Lower leg skin (tissue), 4 donors: ENCODE results near the gene TMEM97. TPM values are rescaled to one million over a fixed set of nuclear protein-coding genes. Genes with fewer than 3 reads are reported as not detected.
A peak's percentile ranks its signal among the peaks of the same experiment; 100 is the strongest.

Experiments used
- DNase-seq, 2 donors: peaks; one replicate each; pipeline ENCODE4 v3.0.0-alpha.2; 2019; ENCODE audit warnings: low spot score in 2 of 2
- H3K4me3 ChIP-seq: fragments of 200-600 bp; sonication (generic); 2 replicates; pipeline ENCODE4 v1.5.1; 2017; ENCODE audit warnings: mild to moderate bottlenecking, low read depth; ENCODE audit not compliant: poor library complexity, severe bottlenecking
- POLR2A ChIP-seq, 2 donors: fragments of 450-650 bp; IDR thresholded peaks; one replicate each; pipeline ENCODE4 v1.6.1; 2016 to 2017; ENCODE audit warnings: antibody characterized with exemption in 2 of 2, mild to moderate bottlenecking in 1 of 2, moderate library complexity in 1 of 2
- WGBS, 2 donors: methylation state at CpG; one replicate each; pipeline ENCODE4 v1.1.5; 2018; 5-methylcytosine and 5-hydroxymethylcytosine counted together
- intact Hi-C: fragments of 100-400 bp; cut with DNase I; formaldehyde crosslinking; loops from one replicate; pipeline ENCODE4 v1.15.0; 2023; ENCODE audit warnings: low total_unique reads
- total RNA-seq, 4 donors: library from RNA; depleted of rRNA; stranded (reverse); fragments of >200 nt; gene quantifications; one replicate each; pipeline ENCODE4 v1.1.0, GENCODE V29; 2016
- TF ChIP-seq, protein P1 (sequence below), 3 donors: fragments of 450-650 bp; IDR thresholded peaks; one replicate each; pipeline ENCODE4 v1.5.1; 2016; ENCODE audit warnings: antibody characterized with exemption in 3 of 3, mild to moderate bottlenecking in 3 of 3, moderate library complexity in 2 of 3

TMEM97 gene
- total RNA-seq, 4 donors from 2014 or later: 5.7 to 18.6 (median 10.4) TPM

- peak in 1 of 2 donors; percentile 37 for DNase-seq
- H3K4me3 ChIP-seq: no peak overlapping the region
- TF ChIP-seq, protein P1, sequence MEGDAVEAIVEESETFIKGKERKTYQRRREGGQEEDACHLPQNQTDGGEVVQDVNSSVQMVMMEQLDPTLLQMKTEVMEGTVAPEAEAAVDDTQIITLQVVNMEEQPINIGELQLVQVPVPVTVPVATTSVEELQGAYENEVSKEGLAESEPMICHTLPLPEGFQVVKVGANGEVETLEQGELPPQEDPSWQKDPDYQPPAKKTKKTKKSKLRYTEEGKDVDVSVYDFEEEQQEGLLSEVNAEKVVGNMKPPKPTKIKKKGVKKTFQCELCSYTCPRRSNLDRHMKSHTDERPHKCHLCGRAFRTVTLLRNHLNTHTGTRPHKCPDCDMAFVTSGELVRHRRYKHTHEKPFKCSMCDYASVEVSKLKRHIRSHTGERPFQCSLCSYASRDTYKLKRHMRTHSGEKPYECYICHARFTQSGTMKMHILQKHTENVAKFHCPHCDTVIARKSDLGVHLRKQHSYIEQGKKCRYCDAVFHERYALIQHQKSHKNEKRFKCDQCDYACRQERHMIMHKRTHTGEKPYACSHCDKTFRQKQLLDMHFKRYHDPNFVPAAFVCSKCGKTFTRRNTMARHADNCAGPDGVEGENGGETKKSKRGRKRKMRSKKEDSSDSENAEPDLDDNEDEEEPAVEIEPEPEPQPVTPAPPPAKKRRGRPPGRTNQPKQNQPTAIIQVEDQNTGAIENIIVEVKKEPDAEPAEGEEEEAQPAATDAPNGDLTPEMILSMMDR (IDR thresholded peaks at IDR 0.05): no peak
- no peak for TF ChIP-seq POLR2A (IDR thresholded peaks at IDR 0.05)
- 71 to 79% methylated on average over 9 of the region's 9 CpGs for WGBS, 2 donors
- intact Hi-C loops: no loop called here
Observed at GRCh38 chr17:28274591-28275265, 44.3 kb upstream of the TMEM97 start.

GRCh38 chr17:28276011-28276410 is 43.0 kb upstream of the TMEM97 start:
- TF ChIP-seq, protein P1 (IDR thresholded peaks at IDR 0.05): no peak
- TF ChIP-seq POLR2A (IDR thresholded peaks at IDR 0.05): no peak
- intact Hi-C loops: no loop called here
- WGBS, 2 donors: 90 to 99% methylated on average over 5 to 6 of the region's 6 CpGs
- peak in 1 of 2 donors; percentile 58 for DNase-seq
- no peak overlapping the region for H3K4me3 ChIP-seq

DNA sequence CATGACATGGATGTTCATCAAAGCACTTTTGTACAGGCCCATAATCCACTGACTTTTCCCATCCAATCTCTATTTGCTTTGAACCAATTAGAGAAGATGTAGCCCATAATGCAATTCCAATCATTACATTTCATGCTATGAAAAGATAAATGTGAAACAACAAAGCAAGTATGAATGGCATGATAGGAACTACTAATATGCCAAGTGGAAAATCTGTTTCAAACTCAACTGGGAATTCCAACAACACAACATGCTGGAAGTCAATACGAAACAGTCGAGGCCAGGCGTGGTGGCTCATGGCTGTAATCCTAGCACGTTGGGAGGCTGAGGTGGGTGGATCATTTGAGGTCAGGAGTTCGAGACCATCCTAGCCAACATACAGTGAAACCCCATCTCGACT is 39.6 kb upstream of the TMEM97 start:
- TF ChIP-seq, protein P1 (IDR thresholded peaks at IDR 0.05): no peak
- TF ChIP-seq POLR2A (IDR thresholded peaks at IDR 0.05): no peak
- H3K4me3 ChIP-seq: no peak overlapping the region
- peak in 1 of 2 donors; percentile 80 for DNase-seq
- intact Hi-C loops: no loop called here
- 81 to 95% methylated on average over 6 of the region's 6 CpGs for WGBS, 2 donors

GRCh38 chr17:28280826-28281225 is 38.2 kb upstream of the TMEM97 start:
- WGBS, 2 donors: 86 to 92% methylated on average over 3 of the region's 3 CpGs
- DNase-seq: peak in 1 of 2 donors; percentile 25
- intact Hi-C loops: no loop called here
- no peak overlapping the region for H3K4me3 ChIP-seq
- TF ChIP-seq, protein P1 (IDR thresholded peaks at IDR 0.05): no peak
- TF ChIP-seq POLR2A (IDR thresholded peaks at IDR 0.05): no peak

DNA sequence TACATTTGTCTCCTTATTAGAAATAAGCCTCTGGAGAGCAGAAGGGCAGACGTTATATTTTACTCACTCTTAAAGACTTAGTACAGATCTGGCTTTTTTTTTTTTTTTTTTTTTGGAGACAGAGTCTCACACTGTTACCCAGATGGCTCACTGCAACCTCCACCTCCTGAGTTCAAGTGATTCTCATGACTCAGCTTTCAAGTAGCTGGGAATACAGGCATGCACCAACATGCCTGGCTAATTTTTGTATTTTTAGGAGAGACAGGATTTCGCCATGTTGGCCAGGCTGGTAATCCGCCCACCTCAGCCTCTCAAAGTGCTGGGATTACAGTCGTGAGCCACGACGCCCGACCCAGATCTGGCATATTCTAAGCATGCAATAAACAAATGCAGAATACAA is 36.4 kb upstream of the TMEM97 start:
- intact Hi-C loops: no loop called here
- peak; percentile 24 to 48 for DNase-seq
- WGBS, 2 donors: 35 to 43% methylated on average over 7 of the region's 7 CpGs
- no peak overlapping the region for H3K4me3 ChIP-seq
- no peak for TF ChIP-seq POLR2A (IDR thresholded peaks at IDR 0.05)
- TF ChIP-seq, protein P1 (IDR thresholded peaks at IDR 0.05): no peak

GRCh38 chr17:28285965-28286364 is 33.0 kb upstream of the TMEM97 start:
- H3K4me3 ChIP-seq: no peak overlapping the region
- no peak for TF ChIP-seq POLR2A (IDR thresholded peaks at IDR 0.05)
- TF ChIP-seq, protein P1 (IDR thresholded peaks at IDR 0.05): no peak
- WGBS, 2 donors: 95 to 97% methylated on average over 2 of the region's 2 CpGs
- peak in 1 of 2 donors; percentile 6 for DNase-seq
- intact Hi-C loops: no loop called here
